Inferior parietal cortex (tissue), 1 donor: ENCODE data around the gene RPL6.
A peak's percentile ranks its signal among the peaks of the same experiment; 100 is the strongest.
"Not testable (repeated sequence)": the region's sequence is repeated elsewhere in the genome, so short reads cannot be mapped to it uniquely, and the experiment has no call there.

ENCODE experiments used
- DNase-seq: peaks from one replicate; pipeline ENCODE4 v3.0.0-alpha.2; 2016; ENCODE audit errors: extremely low spot score

The RPL6 gene

DNA sequence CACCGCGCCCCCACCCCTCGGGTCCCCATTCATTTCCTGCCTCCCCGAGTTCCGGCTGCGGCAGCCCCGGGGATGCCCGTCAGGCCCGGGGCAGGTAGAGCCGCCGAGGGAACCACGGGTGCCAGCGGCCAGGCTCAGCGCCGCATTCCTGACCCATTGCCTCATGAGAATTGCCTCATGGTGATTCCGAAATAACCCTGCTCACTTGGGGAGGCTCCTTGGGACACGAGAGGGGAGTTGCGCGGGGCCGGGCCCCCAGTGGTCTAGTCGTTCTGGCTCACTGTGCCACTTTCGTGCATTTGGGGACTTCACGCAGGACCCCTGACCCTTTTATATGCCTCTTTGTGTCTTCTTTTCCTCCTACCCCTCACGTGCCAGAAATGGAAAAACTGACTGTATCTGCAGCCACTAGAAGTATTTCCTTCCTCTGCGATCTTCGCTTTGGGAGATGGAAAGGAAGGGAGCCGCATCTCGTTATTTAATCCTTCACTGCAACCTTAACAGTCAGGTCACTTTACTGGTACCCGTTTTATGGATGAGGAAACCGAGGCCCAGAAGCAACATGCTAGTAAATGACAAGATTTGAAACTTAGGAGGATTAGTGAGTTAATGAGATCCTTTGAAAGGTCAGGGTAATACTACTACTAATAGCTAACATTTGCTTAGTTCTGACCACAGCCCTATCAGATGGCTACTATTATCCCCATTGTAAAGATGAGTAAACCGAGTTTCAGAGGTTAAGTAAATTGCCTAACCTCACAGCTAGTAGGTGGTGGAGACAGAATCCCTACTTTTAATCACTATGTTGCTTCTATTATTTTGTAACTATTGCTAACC lies 10.1 kb upstream of the RPL6 start:
- no peak for DNase-seq

DNA sequence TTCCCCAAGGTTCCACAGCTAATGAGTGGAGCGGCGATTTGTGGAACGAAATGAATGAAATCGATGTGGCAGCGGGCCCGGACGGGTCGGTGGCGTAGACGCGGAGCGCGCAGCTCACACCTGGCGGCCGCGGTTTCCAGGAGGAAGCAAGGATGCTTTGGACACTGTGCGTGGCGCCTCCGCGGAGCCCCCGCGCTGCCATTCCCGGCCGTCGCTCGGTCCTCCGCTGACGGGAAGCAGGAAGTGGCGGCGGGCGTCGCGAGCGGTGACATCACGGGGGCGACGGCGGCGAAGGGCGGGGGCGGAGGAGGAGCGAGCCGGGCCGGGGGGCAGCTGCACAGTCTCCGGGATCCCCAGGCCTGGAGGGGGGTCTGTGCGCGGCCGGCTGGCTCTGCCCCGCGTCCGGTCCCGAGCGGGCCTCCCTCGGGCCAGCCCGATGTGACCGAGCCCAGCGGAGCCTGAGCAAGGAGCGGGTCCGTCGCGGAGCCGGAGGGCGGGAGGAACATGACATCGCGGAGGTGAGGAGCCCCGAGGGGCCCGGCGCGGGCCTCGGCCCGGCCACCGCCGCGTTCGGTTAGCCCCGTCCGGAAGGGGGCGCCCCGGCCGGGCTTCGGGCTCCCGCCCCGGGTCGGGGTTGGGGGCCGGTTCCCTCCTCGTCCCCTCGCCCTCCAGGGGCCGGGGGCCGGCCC lies 9.3 kb upstream of the RPL6 start, which contains the start of gene PTPN11:
Gene PTPN11 (plus strand): TSS at position 340 of the 689 bp plus-strand sequence. CDS start 165 bp downstream, at position 505.
- DNase-seq = peak; percentile 72

- DNase-seq = no peak
Observed at GRCh38 chr12:112418273-112418607, 8.8 kb upstream of the RPL6 start.

- DNase-seq = not testable (repeated sequence)
Observed at GRCh38 chr12:112415457-112415856, 6.1 kb upstream of the RPL6 start.

DNA sequence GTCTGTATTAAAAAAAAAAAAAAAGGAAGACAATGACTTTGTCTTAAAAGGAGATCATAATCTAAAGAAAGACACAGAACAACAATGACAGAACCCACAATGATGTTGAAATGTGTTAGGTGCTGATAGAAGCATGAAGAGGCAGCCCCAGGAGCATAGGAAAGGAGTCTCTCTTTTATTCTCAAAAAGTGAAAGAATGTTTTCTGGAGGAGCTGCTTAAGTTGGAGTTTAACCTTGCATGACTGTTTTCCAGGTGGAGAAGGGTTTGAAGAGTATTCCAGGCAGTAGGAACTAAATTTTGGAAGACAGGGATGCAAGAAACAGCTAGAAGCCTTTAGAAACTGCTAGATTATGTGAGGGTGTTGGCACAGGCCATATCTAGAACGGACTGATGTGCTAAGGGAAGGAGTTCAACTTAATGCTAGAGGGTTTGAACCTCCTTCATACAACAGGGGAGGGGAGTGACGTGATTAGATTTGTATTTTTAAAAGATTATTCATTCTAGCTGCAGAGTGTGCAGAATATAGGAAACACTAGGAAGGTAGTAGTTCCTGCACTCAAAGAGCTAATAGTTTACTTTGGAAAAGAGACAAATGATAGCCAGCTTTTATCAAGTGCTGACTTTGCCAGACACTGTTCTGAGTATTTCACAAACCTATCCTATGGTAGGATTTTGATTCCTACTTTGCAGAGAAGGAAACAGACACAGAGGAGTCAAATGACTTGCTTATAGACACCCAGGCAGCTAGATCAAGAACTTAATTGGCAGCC lies 4.6 kb upstream of the RPL6 start:
- no peak for DNase-seq

- DNase-seq = no peak
Observed at GRCh38 chr12:112409906-112410244, 470 bp upstream of the RPL6 start.

DNA sequence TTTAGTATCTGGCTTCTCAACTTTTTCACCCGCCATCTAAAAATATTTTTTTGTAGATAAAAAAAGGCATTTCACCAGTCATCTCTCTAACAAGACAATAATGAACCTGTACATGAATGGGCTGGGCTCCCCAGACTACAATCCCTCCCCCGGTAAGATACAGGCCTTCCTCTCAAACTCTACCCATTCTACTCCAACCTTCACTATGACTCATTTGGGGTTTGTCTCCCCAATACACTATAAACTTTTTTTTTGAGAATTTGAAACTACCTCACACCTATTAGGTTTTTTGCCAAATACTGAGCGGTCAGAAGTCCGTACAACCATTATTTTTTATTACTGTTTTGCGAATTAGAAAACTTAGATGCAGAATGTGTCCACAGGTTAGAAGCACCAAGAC lies 784 bp downstream of the RPL6 start:
- DNase-seq = no peak

DNA sequence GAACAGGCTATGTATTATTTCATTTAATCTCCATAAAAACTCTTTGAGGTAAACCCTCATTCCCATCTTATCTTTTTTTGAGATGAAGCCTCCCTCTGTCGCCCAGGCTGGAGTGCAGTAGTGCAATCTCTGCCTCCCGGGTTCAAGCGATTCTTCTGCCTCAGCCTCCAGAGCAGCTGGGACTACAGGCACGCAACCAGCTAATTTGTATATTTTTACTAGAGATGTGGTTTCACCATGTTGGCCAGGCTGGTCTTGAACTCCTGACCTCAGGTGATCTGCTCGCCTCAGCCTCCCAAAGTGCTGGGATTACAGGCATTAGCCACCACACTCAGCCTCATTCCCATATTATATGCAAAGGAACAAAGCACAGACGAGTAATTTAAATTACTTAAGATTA lies 1.7 kb downstream of the RPL6 start:
- not testable (repeated sequence) for DNase-seq

- DNase-seq = no peak
Observed at GRCh38 chr12:112406519-112407488, 2.6 kb downstream of the RPL6 start.

- DNase-seq = no peak
Observed at GRCh38 chr12:112401903-112402498, 7.4 kb downstream of the RPL6 start.

GRCh38 chr12:112401054-112401453 lies 8.4 kb downstream of the RPL6 start:
- DNase-seq = no peak

- no peak for DNase-seq
Observed at GRCh38 chr12:112393328-112393727, 16.1 kb downstream of the RPL6 start.

GRCh38 chr12:112389922-112390654 lies 19.3 kb downstream of the RPL6 start:
- not testable (repeated sequence) for DNase-seq

DNA sequence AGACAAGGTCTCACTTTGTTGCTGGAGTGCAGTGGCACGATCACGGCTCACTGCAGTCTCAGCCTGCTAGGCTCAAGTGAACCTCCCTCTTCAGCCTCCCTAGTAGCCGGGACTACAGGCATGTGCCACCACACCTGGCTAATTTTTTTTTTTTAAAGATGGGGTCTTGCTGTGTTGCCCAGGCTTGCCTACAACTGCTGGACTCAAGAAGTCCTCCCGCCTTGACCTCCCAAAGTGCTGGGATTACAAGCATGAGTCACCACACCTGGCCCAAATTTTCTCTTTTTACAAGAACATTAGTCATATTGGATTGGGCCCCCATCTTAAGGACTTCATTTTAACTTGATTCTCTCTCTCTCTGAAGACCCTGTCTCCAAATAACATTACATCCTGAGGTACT lies 20.2 kb downstream of the RPL6 start:
- DNase-seq = no peak

GRCh38 chr12:112386726-112387125 lies 22.7 kb downstream of the RPL6 start:
- DNase-seq = no peak

GRCh38 chr12:112382866-112383265 lies 26.5 kb downstream of the RPL6 start:
- DNase-seq = no peak

GRCh38 chr12:112381883-112382796 lies 27.3 kb downstream of the RPL6 start, which contains the start of gene HECTD4:
Gene HECTD4 (minus strand): TSS chr12:112382431. CDS start chr12:112382128, 303 bp downstream.
- DNase-seq = peak; percentile 94

DNA sequence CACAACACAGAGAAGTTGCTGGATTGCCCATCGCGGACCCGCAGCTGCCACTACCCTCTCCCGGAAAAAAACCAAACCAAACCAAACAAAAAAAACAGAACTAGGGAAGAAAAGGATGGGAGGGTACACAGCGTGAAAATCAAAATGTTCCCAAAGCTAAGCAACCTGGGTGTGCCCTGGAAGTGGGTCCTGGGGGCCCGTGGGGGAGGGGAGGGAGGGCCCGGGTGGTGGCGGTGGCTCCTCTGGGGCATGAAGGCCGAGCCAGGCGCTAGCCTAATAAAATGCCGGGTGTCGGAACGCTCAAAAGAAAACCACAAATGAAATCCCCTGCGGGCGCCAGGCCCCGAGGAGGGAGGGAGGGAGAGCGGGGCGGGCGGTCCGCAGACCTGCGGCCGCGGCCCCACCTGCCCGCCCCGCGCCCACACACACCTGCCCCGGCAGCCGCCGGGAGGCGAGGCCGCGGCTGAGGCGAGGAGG lies 28.0 kb downstream of the RPL6 start:
- DNase-seq = no peak
